GM19438 (cell line): ENCODE measurements around the gene PDLIM1.

Source experiments
- ATAC-seq: cut with Tn5 transposase; IDR thresholded peaks from one replicate; pipeline ENCODE4 v1.9.1; 2021; ENCODE audit warnings: low read depth; ENCODE audit not compliant: unreplicated experiment

Gene PDLIM1

GRCh38 chr10:95290461-95291364 is at the start of gene PDLIM1:
Gene PDLIM1, minus strand, starts transcription at chr10:95291003. Its CDS starts 88 bp downstream, at chr10:95290915.
- ATAC-seq, result peak; percentile 39

DNA sequence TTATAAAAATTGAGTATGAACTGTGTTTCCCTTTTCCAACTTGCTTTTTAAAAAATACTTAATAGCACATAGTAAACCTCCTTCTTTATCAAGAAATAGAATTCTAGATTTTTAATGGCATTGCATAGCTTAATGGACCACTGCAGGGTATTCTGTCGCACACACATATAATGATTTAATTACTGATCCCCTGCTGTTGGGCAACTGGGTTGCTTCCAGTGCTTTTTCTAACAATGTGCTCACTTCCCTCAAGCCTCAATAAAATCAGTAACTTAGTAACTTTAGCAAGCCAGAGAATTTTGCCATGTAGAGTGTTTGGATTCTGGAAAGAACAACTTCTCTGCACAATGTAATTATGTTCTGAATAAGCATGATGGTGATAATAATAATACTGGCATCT is 49.1 kb upstream of the PDLIM1 start:
- no peak for ATAC-seq

DNA sequence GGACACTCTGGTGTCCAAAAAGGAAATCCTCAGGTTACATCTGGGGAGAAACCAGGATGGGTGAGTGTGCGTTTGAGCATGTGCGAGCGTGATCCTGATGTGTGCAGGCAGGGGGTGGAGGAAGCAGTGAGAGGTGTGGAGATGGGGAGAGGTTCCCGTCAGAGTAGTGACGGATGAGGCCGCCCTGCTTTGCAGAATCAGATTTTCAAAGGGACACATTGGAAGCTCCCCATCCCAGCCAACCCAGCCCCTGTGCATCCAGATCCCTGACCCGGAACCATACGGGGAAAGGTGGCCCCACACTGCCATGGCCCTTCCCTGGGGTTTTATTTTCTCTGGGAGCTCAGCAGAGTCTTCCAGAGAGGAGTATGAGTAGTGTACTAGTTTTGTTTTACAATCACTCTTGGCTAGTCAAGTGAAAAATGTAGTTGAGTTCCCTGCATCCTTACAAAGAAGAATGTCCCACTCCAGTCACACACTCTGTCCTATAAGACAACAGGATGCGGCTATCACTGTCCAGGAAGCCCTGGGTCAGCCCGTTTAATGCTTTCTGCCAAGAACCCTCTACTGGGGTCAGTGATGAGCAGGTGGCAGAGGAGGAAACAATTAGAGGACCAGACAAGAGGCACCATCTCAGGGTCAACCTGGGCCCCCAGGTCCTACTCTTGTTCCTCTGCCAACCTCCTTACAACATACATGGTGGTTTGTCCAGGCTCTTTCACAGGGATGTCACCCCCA is 46.8 kb upstream of the PDLIM1 start:
- ATAC-seq, result no peak

- no peak for ATAC-seq
Observed at GRCh38 chr10:95336702-95337101, 45.9 kb upstream of the PDLIM1 start.

DNA sequence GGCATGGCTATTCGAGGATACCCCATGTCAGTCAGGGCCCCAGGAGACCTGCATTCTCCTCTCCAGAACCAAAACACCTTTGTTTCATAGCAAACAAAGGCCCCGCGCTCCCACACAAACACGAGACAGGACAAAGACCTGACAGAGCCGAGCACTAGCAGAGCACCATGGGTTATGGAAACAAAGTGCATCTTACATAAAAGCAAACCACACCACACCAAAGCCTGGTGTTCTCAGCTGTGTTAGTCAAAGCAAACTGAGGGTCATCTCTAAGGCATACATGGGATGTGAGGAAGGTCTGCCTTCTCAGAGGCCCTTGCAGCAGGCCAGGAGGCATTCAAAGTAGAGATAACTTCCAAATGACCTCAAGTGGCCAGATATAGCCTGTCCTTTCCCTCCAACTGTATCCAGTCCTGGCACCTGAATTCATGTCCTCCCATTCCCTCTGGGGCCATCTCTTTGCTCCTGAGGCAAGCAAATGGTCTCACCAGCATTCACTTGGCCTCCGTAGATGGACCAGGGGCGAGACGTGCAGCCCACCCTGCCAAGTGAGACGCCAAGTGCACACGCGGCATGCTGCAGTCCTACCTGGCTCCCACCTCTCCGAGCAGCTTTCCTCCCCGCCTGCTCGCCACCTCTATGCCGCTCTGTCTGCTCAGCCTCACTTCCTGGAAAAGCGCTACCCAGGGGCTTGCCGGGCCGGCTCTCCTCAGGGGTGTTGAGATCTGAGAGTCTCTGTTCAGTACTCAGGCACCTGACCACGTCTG is 45.3 kb upstream of the PDLIM1 start:
- no peak for ATAC-seq

- no peak for ATAC-seq
Observed at GRCh38 chr10:95334805-95335144, 44.0 kb upstream of the PDLIM1 start.

GRCh38 chr10:95333997-95334804 is 43.4 kb upstream of the PDLIM1 start:
- ATAC-seq, result no peak

GRCh38 chr10:95332666-95333249 is 42.0 kb upstream of the PDLIM1 start:
- no peak for ATAC-seq

- no peak for ATAC-seq
Observed at GRCh38 chr10:95331596-95332130, 40.9 kb upstream of the PDLIM1 start.

DNA sequence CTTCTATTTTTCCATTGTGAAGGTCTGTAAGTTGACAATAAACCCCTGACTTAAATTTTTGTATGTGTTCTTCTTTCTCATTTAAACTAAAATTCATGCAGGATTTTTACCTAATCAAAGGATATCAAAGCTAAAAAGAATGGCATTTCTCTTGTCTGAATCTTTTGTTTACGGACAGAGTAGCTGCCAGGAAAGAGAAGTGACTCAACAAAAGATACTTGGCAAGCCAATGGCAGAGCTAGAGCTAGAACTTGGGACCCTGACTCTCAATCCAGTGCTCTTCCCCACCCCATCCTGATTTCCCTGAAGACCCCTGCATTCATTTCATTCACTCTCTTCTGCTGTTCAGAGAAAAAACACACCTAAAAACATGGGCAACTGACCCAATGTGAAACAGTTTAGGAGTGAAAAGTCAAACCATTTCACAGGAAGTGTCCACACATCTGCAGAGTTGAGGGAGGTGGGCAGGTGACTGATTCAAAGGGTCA is 40.2 kb upstream of the PDLIM1 start:
- no peak for ATAC-seq

GRCh38 chr10:95329296-95329695 is 38.5 kb upstream of the PDLIM1 start:
- no peak for ATAC-seq

- no peak for ATAC-seq
Observed at GRCh38 chr10:95328013-95328412, 37.2 kb upstream of the PDLIM1 start.

DNA sequence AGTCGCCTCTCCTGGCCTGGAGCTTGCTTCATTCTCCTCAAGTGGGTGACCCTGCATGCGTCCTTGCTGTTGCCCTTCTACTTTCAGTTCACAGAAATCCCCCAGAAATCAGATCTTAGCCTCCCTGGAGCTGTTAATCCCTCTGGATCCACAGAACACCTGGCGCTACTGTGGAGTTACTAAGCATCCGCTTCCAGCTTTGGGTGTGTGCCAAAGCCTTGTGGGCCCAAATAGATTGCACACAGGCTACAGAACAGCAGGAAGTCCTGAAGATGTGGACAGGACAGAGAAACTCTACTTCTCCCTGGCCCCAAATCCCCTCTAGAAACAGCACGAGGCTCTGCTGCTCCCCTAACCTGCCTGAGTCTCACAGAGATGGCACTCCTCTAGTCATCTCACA is 36.6 kb upstream of the PDLIM1 start:
- no peak for ATAC-seq

DNA sequence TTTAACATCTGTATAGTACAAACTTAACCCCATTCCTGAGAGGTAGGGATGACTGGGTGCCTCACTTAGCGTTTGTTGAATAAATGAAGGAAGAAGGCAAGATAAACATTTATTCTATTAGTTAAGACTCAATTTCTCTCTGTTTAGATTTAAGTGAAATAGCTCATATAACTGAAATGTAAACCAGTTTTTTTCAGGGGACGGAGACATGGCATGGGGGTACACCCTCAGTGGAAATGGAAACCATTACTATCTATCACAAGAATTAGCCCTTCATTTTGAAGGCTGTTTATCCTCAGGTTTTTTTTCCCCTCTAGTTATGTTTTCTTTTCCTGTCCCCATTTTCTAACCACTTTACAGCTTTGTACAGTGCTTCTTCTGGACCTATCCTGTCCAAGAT is 35.6 kb upstream of the PDLIM1 start:
- ATAC-seq, result no peak

- no peak for ATAC-seq
Observed at GRCh38 chr10:95325863-95326262, 35.1 kb upstream of the PDLIM1 start.

DNA sequence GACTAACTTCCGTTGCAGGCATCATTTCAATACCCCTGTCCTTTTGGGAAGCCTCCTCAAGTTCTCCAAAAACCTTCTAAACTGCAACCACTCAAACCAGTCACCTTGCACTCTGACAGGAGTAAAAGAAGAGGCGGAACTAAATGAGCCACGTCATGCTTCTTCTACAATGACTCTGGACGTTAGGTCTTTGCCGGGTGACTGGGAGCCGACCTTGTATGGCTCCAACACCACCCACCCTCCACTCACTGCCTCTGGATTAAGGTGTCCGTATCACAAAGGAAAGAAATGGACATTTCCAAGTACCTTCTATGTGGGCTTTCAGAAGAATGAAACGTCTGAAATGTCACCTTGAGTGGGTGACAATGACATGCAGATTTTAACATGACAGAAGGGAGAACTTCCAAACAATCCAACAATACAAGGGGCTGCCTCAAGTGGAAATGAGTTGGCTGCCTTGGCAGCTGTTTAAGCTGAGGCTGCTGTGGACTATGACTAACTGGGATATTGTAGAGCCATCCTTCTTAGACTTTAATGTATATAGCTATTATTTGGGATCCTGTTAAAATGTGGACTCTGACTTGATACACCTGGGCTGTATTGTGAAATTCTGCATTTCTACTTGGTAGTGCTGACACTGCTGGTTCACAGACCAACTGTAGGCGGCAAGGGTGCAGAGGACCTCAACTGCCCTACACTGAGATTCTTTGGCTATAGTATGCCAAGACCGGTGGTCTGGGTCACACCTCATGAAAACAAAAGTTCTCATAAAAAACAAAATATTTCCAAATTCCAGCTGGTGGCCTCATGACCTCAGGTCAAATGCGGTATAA is 33.8 kb upstream of the PDLIM1 start:
- no peak for ATAC-seq

DNA sequence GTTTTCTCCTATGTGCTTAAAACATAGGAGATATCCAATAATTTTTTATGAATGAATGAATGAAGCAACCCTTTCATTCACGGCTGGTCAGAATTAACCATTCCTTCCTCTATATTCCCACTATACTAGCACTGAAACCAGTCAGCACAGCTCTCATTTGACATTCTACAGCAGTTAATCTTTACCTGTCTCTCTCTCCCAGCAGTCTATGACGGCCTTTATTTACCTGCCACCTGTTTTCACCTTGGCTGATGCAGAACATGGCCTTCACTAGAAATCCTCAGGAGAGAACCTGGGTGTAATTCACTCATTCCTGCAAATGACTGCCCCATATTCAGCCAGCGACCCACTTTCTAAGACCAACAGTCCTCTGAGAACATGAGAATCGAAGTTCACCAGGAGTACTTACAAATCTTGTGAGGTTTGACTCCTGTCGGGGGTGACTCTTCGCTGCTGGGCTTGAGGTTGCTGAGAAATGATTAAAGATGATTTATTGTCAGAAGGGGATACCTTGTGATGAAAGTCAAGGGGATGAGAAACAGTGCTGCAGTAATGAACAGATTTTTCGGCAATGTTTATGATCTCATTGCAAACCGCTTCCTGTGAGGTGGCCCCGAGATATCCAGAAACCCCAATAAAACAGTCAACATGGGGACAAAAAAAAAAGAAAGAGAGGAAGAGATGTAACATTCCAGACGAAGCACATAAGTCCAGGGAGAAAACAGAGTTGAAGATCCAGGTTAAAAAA is 30.9 kb upstream of the PDLIM1 start:
- ATAC-seq, result no peak

DNA sequence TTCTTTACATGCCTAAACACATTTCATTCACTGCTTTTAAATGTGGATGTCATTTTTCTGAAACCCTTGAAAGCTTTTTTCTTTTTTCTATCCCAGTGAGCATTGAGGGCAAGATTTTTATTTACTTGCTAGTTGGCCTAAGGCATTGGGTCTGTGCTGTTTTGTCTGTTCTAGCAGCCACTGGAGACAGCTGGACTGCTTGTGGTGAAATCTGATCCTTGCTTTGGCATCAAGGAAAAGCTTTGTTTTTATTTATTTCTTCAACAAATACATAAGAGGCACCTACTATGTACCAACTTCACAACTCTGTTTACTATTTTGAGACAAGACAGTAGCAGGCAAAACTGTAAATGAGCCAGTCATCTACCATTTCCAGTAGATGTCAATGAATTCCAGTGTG is 28.4 kb upstream of the PDLIM1 start:
- ATAC-seq, result no peak
